Vagina (tissue), 2 donors: Measurements from ENCODE around the gene TROAP.

ENCODE experiments used
- POLR2A ChIP-seq, 2 donors: fragments of 450-650 bp; IDR thresholded peaks; one replicate each; pipeline ENCODE4 v1.6.1; 2017; ENCODE audit warnings: antibody characterized with exemption in 2 of 2, mild to moderate bottlenecking in 2 of 2, moderate library complexity in 2 of 2
- POLR2AphosphoS5 ChIP-seq, 2 donors: sonication (generic); formaldehyde crosslinking; IDR thresholded peaks; one replicate each; pipeline ENCODE4 v1.9.0; 2017; ENCODE audit warnings: antibody characterized with exemption in 2 of 2, mild to moderate bottlenecking in 2 of 2, low read depth in 1 of 2; ENCODE audit not compliant: insufficient read depth in 1 of 2
- TF ChIP-seq, protein P1 (sequence below), 3 experiments: fragments of 450-650 bp in 2 of 3; fragments of 200-600 bp in 1 of 3; sonication (generic) in 1 of 3; IDR thresholded peaks; one replicate each; pipeline ENCODE4 v1.5.1; 2017 to 2019; ENCODE audit warnings: antibody characterized with exemption in 3 of 3, mild to moderate bottlenecking in 2 of 3, moderate library complexity in 2 of 3

DNA sequence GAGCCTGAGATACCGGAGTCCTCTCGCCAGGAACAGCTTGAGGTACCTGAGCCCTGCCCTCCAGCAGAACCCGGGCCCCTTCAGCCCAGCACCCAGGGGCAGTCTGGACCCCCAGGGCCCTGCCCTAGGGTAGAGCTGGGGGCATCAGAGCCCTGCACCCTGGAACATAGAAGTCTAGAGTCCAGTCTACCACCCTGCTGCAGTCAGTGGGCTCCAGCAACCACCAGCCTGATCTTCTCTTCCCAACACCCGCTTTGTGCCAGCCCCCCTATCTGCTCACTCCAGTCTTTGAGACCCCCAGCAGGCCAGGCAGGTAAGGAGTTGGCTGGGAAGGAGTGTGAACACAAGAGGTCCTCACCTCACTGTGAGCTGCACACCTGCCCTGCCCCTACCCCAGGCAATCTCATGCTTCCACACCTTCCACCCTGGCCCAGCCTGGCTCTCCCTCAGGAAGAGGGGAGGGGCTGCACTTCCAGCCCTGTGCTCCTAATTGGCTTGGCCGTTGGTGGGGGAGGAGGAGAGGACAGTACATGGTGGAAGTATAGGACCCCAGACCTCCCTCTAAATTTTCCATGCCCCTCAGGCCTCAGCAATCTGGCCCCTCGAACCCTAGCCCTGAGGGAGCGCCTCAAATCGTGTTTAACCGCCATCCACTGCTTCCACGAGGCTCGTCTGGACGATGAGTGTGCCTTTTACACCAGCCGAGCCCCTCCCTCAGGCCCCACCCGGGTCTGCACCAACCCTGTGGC, 7.8 kb downstream of the TROAP start:
- TF ChIP-seq, protein P1, sequence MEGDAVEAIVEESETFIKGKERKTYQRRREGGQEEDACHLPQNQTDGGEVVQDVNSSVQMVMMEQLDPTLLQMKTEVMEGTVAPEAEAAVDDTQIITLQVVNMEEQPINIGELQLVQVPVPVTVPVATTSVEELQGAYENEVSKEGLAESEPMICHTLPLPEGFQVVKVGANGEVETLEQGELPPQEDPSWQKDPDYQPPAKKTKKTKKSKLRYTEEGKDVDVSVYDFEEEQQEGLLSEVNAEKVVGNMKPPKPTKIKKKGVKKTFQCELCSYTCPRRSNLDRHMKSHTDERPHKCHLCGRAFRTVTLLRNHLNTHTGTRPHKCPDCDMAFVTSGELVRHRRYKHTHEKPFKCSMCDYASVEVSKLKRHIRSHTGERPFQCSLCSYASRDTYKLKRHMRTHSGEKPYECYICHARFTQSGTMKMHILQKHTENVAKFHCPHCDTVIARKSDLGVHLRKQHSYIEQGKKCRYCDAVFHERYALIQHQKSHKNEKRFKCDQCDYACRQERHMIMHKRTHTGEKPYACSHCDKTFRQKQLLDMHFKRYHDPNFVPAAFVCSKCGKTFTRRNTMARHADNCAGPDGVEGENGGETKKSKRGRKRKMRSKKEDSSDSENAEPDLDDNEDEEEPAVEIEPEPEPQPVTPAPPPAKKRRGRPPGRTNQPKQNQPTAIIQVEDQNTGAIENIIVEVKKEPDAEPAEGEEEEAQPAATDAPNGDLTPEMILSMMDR (IDR thresholded peaks at IDR 0.05) = no peak
- no peak for TF ChIP-seq POLR2AphosphoS5 (IDR thresholded peaks at IDR 0.05; ENCODE audit: insufficient read depth in 1 of 2, low read depth in 1 of 2)
- TF ChIP-seq POLR2A (IDR thresholded peaks at IDR 0.05) = no peak
